SK-N-SH (cell line): ENCODE results near the gene STARD13. TPM values are rescaled to one million over a fixed set of nuclear protein-coding genes. Genes with fewer than 3 reads are reported as not detected.

Experiments used
- CTCF ChIA-PET: fragments of 300-600, 350-600 bp; formaldehyde crosslinking; extraction: SDS; loops from one replicate; lab custom pipeline; 2021; lab: Yijun Ruan, JAX
- POLR2A ChIA-PET: fragments of 350-600 bp; sonication (Branson Sonifier 250); formaldehyde crosslinking; extraction: SDS; loops from one replicate; lab custom pipeline; 2020; ENCODE audit warnings: antibody characterized with exemption, inconsistent platforms; lab: Yijun Ruan, JAX
- DNase-seq: peaks from one replicate; pipeline ENCODE4 v3.0.0; 2012
- H2AFZ ChIP-seq: fragments of 200-600 bp; sonication (generic); 2 replicates; pipeline ENCODE4 v1.8.1; 2016; ENCODE audit warnings: antibody characterized with exemption, mild to moderate bottlenecking, low read depth
- H3F3A ChIP-seq: fragments of 200-600 bp; sonication (generic); replicated peaks from 2 replicates; pipeline ENCODE3; 2016; ENCODE audit warnings: antibody characterized with exemption, mild to moderate bottlenecking; ENCODE audit not compliant: insufficient read depth
- H3K27ac ChIP-seq, 2 experiments: fragments of 200-500 bp in 1 of 2; fragments of 200-600 bp in 1 of 2; sonication (Bioruptor generic) in 1 of 2; sonication (generic), shearing (Covaris generic) in 1 of 2; 2 replicates each; pipeline versions ENCODE4 v1.5.1 to v1.6.1; 2014 to 2016; ENCODE audit warnings: low read depth in 2 of 2, inconsistent platforms in 1 of 2, low read length in 1 of 2, mild to moderate bottlenecking in 1 of 2, mixed read lengths in 1 of 2
- H3K27me3 ChIP-seq: fragments of 200-600 bp; sonication (generic), shearing (Covaris generic); 2 replicates; pipeline ENCODE4 v1.6.1; 2016; ENCODE audit warnings: mixed run types; ENCODE audit not compliant: insufficient read depth
- H3K36me3 ChIP-seq, 2 experiments: fragments of 200-500 bp in 1 of 2; fragments of 200-600 bp in 1 of 2; sonication (Bioruptor generic) in 1 of 2; sonication (generic) in 1 of 2; replicated peaks in 1 of 2; 2 replicates each; pipeline versions ENCODE3 to v1.5.1; 2014 to 2016; ENCODE audit warnings: low read length in 1 of 2, mild to moderate bottlenecking in 1 of 2; ENCODE audit not compliant: insufficient read depth in 2 of 2, control insufficient read depth in 1 of 2
- H3K4me1 ChIP-seq, 2 experiments: fragments of 200-500 bp in 1 of 2; fragments of 200-600 bp in 1 of 2; sonication (Bioruptor generic) in 1 of 2; sonication (generic), shearing (Covaris generic) in 1 of 2; 2 replicates each; pipeline versions ENCODE4 v1.5.1 to v1.6.1; 2014 to 2016; ENCODE audit warnings: low read depth in 1 of 2, low read length in 1 of 2, mixed run types in 1 of 2; ENCODE audit not compliant: insufficient read depth in 2 of 2, control insufficient read depth in 1 of 2
- H3K4me2 ChIP-seq: fragments of 200-600 bp; sonication (generic), shearing (Covaris generic); 2 replicates; pipeline ENCODE4 v1.6.1; 2017; ENCODE audit warnings: mixed run types
- H3K4me3 ChIP-seq, 2 experiments: fragments of 200-500 bp in 1 of 2; fragments of 200-600 bp in 1 of 2; sonication (Bioruptor generic) in 1 of 2; sonication (generic), shearing (Covaris generic) in 1 of 2; 2 replicates each; pipeline versions ENCODE4 v1.5.1 to v1.8.1; 2014 to 2016; ENCODE audit warnings: low read depth in 2 of 2, inconsistent platforms in 1 of 2, low read length in 1 of 2, mild to moderate bottlenecking in 1 of 2, mixed read lengths in 1 of 2, moderate library complexity in 1 of 2
- H3K79me2 ChIP-seq: fragments of 200-600 bp; sonication (generic); 2 replicates; pipeline ENCODE4 v1.8.1; 2017; ENCODE audit warnings: mild to moderate bottlenecking; ENCODE audit not compliant: insufficient read depth
- H3K9ac ChIP-seq: fragments of 200-600 bp; sonication (generic); 2 replicates; pipeline ENCODE4 v1.6.1; 2017; ENCODE audit warnings: mixed run types
- H3K9me2 ChIP-seq: fragments of 200-600 bp; sonication (generic); 2 replicates; pipeline ENCODE4 v1.6.1; 2017; ENCODE audit warnings: mixed run types
- H3K9me3 ChIP-seq: fragments of 200-600 bp; sonication (generic); 2 replicates; pipeline ENCODE4 v1.6.1; 2017; ENCODE audit warnings: mixed run types, mild to moderate bottlenecking, moderate library complexity
- H4K20me1 ChIP-seq: fragments of 200-600 bp; sonication (generic); 2 replicates; pipeline ENCODE4 v1.6.1; 2017; ENCODE audit warnings: mild to moderate bottlenecking, mixed run types; ENCODE audit not compliant: insufficient read depth
- ELF1 ChIP-seq: IDR thresholded peaks from 2 replicates; pipeline ENCODE4 v1.4.0; 2012
- FOSL2 ChIP-seq: IDR thresholded peaks from 2 replicates; pipeline ENCODE4 v1.4.0; 2012; ENCODE audit warnings: low read depth, mild to moderate bottlenecking, moderate library complexity, borderline replicate concordance
- FOXM1 ChIP-seq: IDR thresholded peaks from 2 replicates; pipeline ENCODE4 v1.4.0; 2012; ENCODE audit warnings: low read depth, mild to moderate bottlenecking
- JUND ChIP-seq: IDR thresholded peaks from 2 replicates; pipeline ENCODE4 v1.4.0; 2012
- MEF2A ChIP-seq: IDR thresholded peaks from 2 replicates; pipeline ENCODE4 v1.4.0; 2012; ENCODE audit warnings: low read depth, borderline replicate concordance
- NRF1 ChIP-seq: IDR thresholded peaks from 2 replicates; pipeline ENCODE4 v1.6.1; 2012; ENCODE audit warnings: low read depth, mild to moderate bottlenecking, low read length
- POLR2AphosphoS5 ChIP-seq: IDR thresholded peaks from 2 replicates; pipeline ENCODE4 v1.6.1; 2012; ENCODE audit warnings: low read depth, low read length
- RXRA ChIP-seq: IDR thresholded peaks from 2 replicates; pipeline ENCODE4 v1.4.0; 2012; ENCODE audit warnings: low read depth, mild to moderate bottlenecking, borderline replicate concordance
- SIN3A ChIP-seq: IDR thresholded peaks from 2 replicates; pipeline ENCODE4 v1.6.1; 2012; ENCODE audit warnings: low read depth, mild to moderate bottlenecking, low read length, moderate library complexity, borderline replicate concordance
- TAF1 ChIP-seq: IDR thresholded peaks from 2 replicates; pipeline ENCODE4 v1.6.1; 2012; ENCODE audit warnings: low read depth, mild to moderate bottlenecking, low read length, moderate library complexity, borderline replicate concordance
- WGBS: methylation state at CpG from one replicate; pipeline ENCODE4 v1.1.6; 2017; ENCODE audit warnings: low lambda C conversion rate; 5-methylcytosine and 5-hydroxymethylcytosine counted together
- polyA plus RNA-seq, 3 experiments: library from polyadenylated mRNA; depleted of rRNA; stranded (reverse); fragments of >200 nt; gene quantifications; 2 replicates each; pipeline ENCODE4 v1.2.3, GENCODE V29; 2012
- TF ChIP-seq, protein P1 (sequence below): IDR thresholded peaks from 2 replicates; pipeline ENCODE4 v1.4.0; 2012; ENCODE audit warnings: low read depth
- TF ChIP-seq, protein P2 (sequence below): fragments of 150-350 bp; IDR thresholded peaks from 2 replicates; pipeline ENCODE4 v1.6.1; 2016; ENCODE audit warnings: mild to moderate bottlenecking, low read depth, low read length
- TF ChIP-seq, protein P3 (sequence below): IDR thresholded peaks from 2 replicates; pipeline ENCODE4 v1.4.0; 2012; ENCODE audit warnings: low read depth, borderline replicate concordance
- TF ChIP-seq, protein P4 (sequence below): IDR thresholded peaks from 2 replicates; pipeline ENCODE4; 2012
- TF ChIP-seq, protein P5 (sequence below): fragments of 200-600 bp; sonication (generic); IDR thresholded peaks from 2 replicates; pipeline ENCODE4 v1.6.1; 2017; ENCODE audit warnings: antibody characterized with exemption, mild to moderate bottlenecking, moderate library complexity

The STARD13 gene
- polyA plus RNA-seq, 1 of the 3 experiments (the other 2 are of a cell fraction): 5.7 TPM

DNA sequence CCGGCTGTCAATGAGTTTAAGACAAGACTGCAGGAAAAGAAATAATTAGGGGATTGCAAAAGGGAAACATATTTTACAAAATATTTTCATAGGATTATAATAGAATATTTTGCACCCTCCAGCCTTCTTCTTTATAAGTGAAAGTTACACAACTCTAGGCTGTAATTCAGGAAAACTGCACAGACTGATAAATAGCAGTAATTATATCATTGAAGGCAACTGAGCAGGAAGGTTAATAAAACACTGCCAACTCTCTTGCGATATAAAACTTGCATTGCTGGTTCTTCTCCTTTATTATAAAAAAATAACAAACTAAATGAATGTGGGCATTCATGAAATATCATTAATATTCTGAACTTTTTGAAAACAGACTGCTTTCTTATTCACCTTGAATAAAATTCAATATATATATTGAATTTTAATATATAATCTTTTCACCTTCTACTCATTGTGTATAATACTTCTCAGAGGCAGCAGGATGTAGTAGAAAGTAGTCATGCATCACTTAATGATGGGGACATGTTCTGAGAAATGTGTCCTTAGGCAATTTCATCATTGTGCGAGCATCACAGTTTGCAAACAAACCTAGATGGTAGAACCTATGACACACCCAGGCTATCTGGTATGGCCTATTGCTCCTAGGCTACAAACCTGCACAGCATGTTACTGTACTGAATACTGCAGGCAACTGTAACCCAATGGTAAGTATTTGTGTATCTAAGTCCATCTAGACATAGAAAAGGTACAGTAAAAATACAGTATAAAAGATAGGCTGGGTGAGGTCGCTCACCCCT is 24.9 kb upstream of the STARD13 start:
- Histone ChIP-seq H3K4me3 (no peak overlapping the region), H3K9ac (no peak overlapping the region), H3K36me3 (no peaks in the 10 kb centered on the region), H3K79me2 (no peaks in the 10 kb centered on the region), H2AFZ (no peak overlapping the region), H3K9me2 (no peaks in the 10 kb centered on the region), H3K27ac (no peak overlapping the region), H4K20me1 (no peaks in the 10 kb centered on the region), H3K27me3 (no peaks in the 10 kb centered on the region), H3K4me2 (no peak overlapping the region), H3K9me3 (no peaks in the 10 kb centered on the region), H3F3A (peaks cover 4% of the 10 kb centered on the region), H3K4me1 (no peaks in the 10 kb centered on the region; a peak in 1 of 4 replicates)
- ChIA-PET POLR2A (no interaction called here), CTCF (interaction anchor here (1.6 kb wide), 2 partner anchors 17 to 82 kb away, joined by 4 read pairs; no protein-coding TSS in a partner anchor)
- TF ChIP-seq POLR2AphosphoS5 (no peak), RXRA (no peak), ELF1 (no peak), NRF1 (no peak), SIN3A (no peak), FOXM1 (no peak), JUND (no peak), FOSL2 (no peak), TAF1 (no peak), MEF2A (no peak)
- TF ChIP-seq, protein P1, sequence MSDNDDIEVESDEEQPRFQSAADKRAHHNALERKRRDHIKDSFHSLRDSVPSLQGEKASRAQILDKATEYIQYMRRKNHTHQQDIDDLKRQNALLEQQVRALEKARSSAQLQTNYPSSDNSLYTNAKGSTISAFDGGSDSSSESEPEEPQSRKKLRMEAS: no peak
- TF ChIP-seq, protein P2, sequence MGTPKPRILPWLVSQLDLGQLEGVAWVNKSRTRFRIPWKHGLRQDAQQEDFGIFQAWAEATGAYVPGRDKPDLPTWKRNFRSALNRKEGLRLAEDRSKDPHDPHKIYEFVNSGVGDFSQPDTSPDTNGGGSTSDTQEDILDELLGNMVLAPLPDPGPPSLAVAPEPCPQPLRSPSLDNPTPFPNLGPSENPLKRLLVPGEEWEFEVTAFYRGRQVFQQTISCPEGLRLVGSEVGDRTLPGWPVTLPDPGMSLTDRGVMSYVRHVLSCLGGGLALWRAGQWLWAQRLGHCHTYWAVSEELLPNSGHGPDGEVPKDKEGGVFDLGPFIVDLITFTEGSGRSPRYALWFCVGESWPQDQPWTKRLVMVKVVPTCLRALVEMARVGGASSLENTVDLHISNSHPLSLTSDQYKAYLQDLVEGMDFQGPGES: no peak
- TF ChIP-seq, protein P3, sequence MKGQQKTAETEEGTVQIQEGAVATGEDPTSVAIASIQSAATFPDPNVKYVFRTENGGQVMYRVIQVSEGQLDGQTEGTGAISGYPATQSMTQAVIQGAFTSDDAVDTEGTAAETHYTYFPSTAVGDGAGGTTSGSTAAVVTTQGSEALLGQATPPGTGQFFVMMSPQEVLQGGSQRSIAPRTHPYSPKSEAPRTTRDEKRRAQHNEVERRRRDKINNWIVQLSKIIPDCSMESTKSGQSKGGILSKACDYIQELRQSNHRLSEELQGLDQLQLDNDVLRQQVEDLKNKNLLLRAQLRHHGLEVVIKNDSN: no peak
- TF ChIP-seq, protein P4, sequence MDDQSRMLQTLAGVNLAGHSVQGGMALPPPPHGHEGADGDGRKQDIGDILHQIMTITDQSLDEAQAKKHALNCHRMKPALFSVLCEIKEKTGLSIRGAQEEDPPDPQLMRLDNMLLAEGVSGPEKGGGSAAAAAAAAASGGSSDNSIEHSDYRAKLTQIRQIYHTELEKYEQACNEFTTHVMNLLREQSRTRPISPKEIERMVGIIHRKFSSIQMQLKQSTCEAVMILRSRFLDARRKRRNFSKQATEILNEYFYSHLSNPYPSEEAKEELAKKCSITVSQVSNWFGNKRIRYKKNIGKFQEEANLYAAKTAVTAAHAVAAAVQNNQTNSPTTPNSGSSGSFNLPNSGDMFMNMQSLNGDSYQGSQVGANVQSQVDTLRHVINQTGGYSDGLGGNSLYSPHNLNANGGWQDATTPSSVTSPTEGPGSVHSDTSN: no peak
- TF ChIP-seq, protein P5, sequence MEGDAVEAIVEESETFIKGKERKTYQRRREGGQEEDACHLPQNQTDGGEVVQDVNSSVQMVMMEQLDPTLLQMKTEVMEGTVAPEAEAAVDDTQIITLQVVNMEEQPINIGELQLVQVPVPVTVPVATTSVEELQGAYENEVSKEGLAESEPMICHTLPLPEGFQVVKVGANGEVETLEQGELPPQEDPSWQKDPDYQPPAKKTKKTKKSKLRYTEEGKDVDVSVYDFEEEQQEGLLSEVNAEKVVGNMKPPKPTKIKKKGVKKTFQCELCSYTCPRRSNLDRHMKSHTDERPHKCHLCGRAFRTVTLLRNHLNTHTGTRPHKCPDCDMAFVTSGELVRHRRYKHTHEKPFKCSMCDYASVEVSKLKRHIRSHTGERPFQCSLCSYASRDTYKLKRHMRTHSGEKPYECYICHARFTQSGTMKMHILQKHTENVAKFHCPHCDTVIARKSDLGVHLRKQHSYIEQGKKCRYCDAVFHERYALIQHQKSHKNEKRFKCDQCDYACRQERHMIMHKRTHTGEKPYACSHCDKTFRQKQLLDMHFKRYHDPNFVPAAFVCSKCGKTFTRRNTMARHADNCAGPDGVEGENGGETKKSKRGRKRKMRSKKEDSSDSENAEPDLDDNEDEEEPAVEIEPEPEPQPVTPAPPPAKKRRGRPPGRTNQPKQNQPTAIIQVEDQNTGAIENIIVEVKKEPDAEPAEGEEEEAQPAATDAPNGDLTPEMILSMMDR: no peak
- 96% methylated on average over 4 of the region's 4 CpGs for WGBS
- DNase-seq: no peak
